ENCODE measurements around the gene ABR.
"Not testable (repeated sequence)": the region's sequence is repeated elsewhere in the genome, so short reads cannot be mapped to it uniquely, and the experiment has no call there.

ABR gene

GRCh38 chr17:1136748-1137147 is 43.0 kb downstream of the ABR start:
- no peak for TF ChIP-seq MYC (IDR thresholded peaks at IDR 0.05; ENCODE audit: low read depth, low read length)
- H3K4me3 ChIP-seq (ENCODE audit: low read depth, low read length) = no peak overlapping the region
- no peak for DNase-seq (ENCODE audit: low read depth)

- TF ChIP-seq MYC (IDR thresholded peaks at IDR 0.05; ENCODE audit: low read depth, low read length) (no peak), CTCF (IDR thresholded peaks at IDR 0.05; ENCODE audit: low read depth, low read length) (no peak), MAX (IDR thresholded peaks at IDR 0.05; ENCODE audit: low read depth, low read length) (no peak), POLR2A (IDR thresholded peaks at IDR 0.05; ENCODE audit: extremely low read depth, insufficient read length) (no peak)
- no peak for DNase-seq (ENCODE audit: low read depth)
- H3K4me3 ChIP-seq (ENCODE audit: low read depth, low read length) = no peak overlapping the region
Observed at GRCh38 chr17:1134634-1135324, 45.0 kb downstream of the ABR start.

- no peak overlapping the region for H3K4me3 ChIP-seq (ENCODE audit: low read depth, low read length)
- TF ChIP-seq MAX (IDR thresholded peaks at IDR 0.05; ENCODE audit: low read depth, low read length) (no peak), POLR2A (IDR thresholded peaks at IDR 0.05; ENCODE audit: extremely low read depth, insufficient read length) (no peak), CTCF (IDR thresholded peaks at IDR 0.05; ENCODE audit: low read depth, low read length) (no peak), MYC (IDR thresholded peaks at IDR 0.05; ENCODE audit: low read depth, low read length) (no peak)
- DNase-seq (ENCODE audit: low read depth) = no peak
Observed at GRCh38 chr17:1130191-1130590, 49.6 kb downstream of the ABR start.

- H3K4me3 ChIP-seq (ENCODE audit: low read depth, low read length); DNase-seq (ENCODE audit: low read depth): not testable (repeated sequence)
Observed at GRCh38 chr17:1128463-1128862, 51.3 kb downstream of the ABR start.

- DNase-seq (ENCODE audit: low read depth) = no peak
- no peak overlapping the region for H3K4me3 ChIP-seq (ENCODE audit: low read depth, low read length)
- TF ChIP-seq CTCF (IDR thresholded peaks at IDR 0.05; ENCODE audit: low read depth, low read length) (no peak), MAX (IDR thresholded peaks at IDR 0.05; ENCODE audit: low read depth, low read length) (no peak), MYC (IDR thresholded peaks at IDR 0.05; ENCODE audit: low read depth, low read length) (no peak), POLR2A (IDR thresholded peaks at IDR 0.05; ENCODE audit: extremely low read depth, insufficient read length) (no peak)
Observed at GRCh38 chr17:1126801-1127550, 52.8 kb downstream of the ABR start.

GRCh38 chr17:1126250-1126797 is 53.5 kb downstream of the ABR start:
- no peak for DNase-seq (ENCODE audit: low read depth)
- H3K4me3 ChIP-seq (ENCODE audit: low read depth, low read length) = no peak overlapping the region
- TF ChIP-seq CTCF (IDR thresholded peaks at IDR 0.05; ENCODE audit: low read depth, low read length) (no peak), POLR2A (IDR thresholded peaks at IDR 0.05; ENCODE audit: extremely low read depth, insufficient read length) (no peak), MYC (IDR thresholded peaks at IDR 0.05; ENCODE audit: low read depth, low read length) (no peak), MAX (IDR thresholded peaks at IDR 0.05; ENCODE audit: low read depth, low read length) (no peak)

Data from NB4 (cell line).